ENCODE data around the gene PTPRN2.

PTPRN2 gene

DNA sequence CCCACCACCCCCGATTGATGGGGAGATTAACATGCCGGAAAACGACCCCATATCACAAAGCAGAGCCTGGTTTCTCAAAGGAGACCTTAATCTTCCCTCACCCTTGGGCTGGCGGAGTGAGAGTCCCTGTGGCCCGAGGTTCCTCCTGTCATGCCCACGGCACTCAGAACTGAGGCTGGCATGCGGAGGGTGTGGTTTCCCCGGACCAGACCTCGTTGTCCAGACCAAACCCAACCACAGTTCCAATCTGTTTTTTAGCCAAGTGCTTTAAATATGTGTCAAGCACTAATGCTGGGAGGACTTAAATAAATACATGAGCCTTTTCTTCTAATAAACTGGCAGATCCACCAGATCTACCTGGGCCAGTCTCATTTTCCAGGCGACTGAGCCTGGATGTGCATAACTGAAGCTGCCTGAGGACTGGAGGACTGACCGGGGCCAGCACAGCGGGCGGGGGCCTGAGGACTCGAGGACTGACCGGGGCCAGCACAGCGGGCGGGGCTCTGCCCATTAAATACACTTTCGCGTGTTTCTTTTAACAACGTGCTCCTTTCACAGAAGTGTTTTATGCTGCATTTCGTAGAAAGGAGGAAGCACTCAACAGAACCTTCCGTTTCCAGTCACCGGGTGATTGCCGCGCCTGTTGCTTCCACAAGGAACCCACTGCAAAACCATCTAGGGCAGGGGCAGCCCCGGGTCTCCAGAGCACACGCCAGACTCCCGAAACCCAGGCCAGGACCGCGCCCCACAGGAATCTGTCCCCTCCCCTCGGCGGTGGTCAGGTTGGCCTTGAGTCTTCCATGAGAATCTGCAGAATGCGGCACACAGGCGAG lies 334.6 kb downstream of the PTPRN2 start:
- TF ChIP-seq, protein P1, sequence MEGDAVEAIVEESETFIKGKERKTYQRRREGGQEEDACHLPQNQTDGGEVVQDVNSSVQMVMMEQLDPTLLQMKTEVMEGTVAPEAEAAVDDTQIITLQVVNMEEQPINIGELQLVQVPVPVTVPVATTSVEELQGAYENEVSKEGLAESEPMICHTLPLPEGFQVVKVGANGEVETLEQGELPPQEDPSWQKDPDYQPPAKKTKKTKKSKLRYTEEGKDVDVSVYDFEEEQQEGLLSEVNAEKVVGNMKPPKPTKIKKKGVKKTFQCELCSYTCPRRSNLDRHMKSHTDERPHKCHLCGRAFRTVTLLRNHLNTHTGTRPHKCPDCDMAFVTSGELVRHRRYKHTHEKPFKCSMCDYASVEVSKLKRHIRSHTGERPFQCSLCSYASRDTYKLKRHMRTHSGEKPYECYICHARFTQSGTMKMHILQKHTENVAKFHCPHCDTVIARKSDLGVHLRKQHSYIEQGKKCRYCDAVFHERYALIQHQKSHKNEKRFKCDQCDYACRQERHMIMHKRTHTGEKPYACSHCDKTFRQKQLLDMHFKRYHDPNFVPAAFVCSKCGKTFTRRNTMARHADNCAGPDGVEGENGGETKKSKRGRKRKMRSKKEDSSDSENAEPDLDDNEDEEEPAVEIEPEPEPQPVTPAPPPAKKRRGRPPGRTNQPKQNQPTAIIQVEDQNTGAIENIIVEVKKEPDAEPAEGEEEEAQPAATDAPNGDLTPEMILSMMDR (IDR thresholded peaks at IDR 0.05): no peak
- no peak for TF ChIP-seq ZFX (IDR thresholded peaks at IDR 0.05; ENCODE audit: borderline replicate concordance)
- no peak overlapping the region for H3K27ac ChIP-seq

DNA sequence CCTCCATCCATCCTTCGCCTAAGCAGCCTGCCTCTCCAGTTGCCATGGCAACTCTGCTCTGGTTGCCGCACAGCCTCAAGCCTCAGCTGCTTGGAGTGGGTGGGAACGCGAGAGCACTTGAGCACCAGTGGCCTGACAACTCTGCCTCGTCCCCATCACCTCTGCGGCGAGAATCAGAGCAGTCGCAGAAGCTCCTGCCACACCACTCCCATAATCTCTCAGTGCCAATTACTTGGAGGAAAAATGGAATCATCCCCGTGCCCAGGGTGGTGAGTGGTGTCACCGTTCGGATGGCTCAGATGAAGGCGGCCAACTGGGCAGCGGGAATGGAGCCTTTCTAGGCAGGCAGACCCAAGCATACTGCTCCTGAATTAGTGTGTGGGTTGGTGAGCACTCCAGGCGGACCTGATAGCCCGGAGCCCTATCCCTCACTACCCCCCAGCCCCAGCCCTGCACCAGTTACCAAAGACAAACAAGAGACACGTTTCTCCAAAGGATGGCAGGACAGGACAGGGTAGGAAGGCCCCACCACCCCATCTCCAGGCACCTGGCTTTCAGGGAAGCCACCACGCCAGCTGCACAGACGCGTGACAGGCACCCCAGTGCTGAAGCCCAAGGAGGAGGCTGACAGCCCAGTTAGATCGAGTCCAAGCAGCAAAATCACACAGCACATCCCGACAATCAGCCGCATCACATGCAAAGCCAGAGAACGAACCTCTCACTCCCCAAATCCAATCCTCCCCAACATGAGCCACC lies 335.4 kb downstream of the PTPRN2 start:
- no peak overlapping the region for H3K27ac ChIP-seq
- TF ChIP-seq ZFX (IDR thresholded peaks at IDR 0.05; ENCODE audit: borderline replicate concordance): no peak
- TF ChIP-seq, protein P1 (IDR thresholded peaks at IDR 0.05): no peak

DNA sequence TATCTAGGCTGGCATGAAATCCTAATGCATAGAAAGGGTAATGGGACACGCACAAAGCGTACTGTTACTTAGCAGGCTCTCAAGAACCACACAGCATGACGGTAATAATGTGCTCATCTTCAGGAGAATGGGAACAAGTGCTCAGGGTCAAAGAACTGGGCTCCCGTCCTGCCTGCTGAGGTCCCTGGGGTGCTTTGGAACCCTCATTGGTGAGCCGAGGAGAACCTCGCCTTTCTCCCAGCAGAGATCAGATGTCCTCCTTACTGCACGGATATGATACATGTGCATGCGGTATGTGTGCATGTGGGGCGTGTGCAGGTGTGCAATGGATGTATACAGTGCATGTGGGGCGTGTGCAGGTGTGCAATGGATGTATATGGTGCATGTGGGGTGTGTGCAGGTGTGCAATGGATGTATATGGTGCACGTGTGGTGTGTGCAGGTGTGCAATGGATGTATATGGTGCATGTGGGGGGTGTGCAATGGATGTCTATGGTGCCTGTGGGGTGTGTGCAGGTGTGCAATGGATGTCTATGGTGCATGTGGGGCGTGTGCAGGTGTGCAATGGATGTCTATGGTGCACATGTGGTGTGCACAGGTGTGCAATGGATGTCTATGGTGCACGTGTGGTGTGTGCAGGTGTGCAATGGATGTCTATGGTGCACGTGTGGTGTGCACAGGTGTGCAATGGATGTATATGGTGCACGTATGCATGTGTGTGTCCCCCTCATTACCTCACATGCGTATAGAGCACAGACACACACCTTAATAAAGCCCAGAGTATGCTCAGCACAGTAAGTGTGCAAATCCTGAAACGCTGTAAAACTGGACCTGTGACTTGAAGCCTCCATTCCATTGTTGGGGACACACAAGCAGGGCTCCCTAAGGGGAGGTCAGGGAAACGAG lies 336.3 kb downstream of the PTPRN2 start:
- H3K27ac ChIP-seq: no peak overlapping the region
- TF ChIP-seq ZFX (IDR thresholded peaks at IDR 0.05; ENCODE audit: borderline replicate concordance): no peak
- TF ChIP-seq, protein P1 (IDR thresholded peaks at IDR 0.05): no peak

DNA sequence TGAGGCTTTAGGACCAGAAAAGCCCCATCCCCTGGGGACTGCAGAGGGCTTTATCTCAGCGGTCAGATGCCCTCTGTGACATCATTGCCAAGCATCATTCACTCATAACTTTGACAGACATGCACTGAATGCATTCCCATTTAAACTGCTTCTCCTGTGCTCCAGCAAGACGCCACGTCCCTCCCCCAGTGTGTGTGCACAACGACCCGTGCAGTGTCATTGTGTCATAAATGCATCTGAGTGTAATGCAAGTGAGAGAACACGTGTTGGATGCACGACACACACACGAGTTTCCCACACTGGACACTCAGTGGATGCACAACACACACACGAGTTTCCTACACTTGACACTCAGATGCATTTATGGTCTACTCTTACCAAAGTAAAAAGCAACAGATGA lies 337.9 kb downstream of the PTPRN2 start:
- no peak overlapping the region for H3K27ac ChIP-seq
- TF ChIP-seq, protein P1 (IDR thresholded peaks at IDR 0.05): no peak
- TF ChIP-seq ZFX (IDR thresholded peaks at IDR 0.05; ENCODE audit: borderline replicate concordance): no peak

DNA sequence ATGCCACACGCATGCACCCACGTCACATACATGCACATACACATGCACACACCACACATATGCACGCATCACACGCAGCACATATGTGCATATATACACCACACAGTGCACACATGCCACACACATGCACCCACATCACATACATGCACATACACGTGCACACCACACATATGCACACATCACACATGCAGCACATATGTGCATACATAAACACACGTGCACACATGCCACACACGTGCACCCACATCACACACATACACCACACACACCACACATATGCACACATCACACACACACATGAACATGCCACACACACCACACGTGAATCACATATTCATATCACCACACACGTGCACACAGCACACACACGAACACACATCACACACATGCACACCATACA lies 338.8 kb downstream of the PTPRN2 start:
- H3K27ac ChIP-seq: no peak overlapping the region
- TF ChIP-seq ZFX (IDR thresholded peaks at IDR 0.05; ENCODE audit: borderline replicate concordance): no peak
- TF ChIP-seq, protein P1 (IDR thresholded peaks at IDR 0.05): no peak

DNA sequence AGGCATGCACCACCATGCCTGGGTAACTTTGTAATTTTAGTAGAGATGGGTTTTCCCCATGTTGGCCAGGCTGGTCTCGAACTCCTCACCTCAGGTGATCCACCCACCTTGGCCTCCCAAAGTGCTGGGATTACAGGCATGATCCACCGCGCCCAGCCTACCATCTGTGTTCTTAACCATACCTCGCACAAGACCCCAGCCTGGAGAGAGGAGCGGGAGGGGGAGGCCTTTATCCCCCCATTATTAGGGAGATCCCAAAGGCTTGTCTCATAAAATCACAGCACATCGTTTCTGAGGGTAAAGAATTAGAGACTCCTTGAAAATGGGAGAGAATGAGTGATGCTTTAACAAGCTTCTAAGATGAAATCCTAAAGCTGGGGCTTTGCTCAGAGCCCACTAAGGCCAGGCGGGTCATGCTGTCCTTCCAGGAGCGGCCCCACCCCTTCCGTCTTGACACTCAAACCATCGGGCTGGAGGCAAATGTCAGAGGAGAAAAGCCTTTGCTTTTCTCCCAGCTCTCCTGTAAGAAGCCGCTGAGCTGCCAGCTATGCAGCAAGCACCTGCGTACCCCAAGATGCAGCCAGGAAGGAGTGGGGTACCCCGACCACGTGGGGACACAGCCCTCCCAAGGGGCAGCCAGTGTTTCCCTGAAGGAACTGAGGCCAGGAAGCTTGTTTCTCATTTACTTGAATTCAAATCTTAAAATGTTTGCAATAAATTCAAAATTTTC lies 339.7 kb downstream of the PTPRN2 start:
- no peak for TF ChIP-seq ZFX (IDR thresholded peaks at IDR 0.05; ENCODE audit: borderline replicate concordance)
- TF ChIP-seq, protein P1 (IDR thresholded peaks at IDR 0.05): no peak
- no peak overlapping the region for H3K27ac ChIP-seq
